ENCODE results near the gene PRMT7. TPM values are rescaled to one million over a fixed set of nuclear protein-coding genes. Genes with fewer than 3 reads are reported as not detected.

The PRMT7 gene
- total RNA-seq, 1 experiment from 2014 or later: 51.7 TPM

Small RNA genes within 50 kb of the gene (small RNA-seq; reads per million reads assigned to genes)
- gene RNU4-30P (0 reads per million in 2 experiments), gene RNU6-1262P (0 reads per million in 2 experiments)

Other genes with a start within 250 kb of the PRMT7 start
- gene NFATC3, start 225.6 kb upstream of the PRMT7 start, total RNA-seq (2014; rRNA removed; shearing (Covaris generic)): 29.5 and 31.3 TPM in 2 replicates
- 0.27 TPM in 1 of 2 replicates, not detected in the other for gene ESRP2, start 74.9 kb upstream of the PRMT7 start, total RNA-seq (2014; rRNA removed; shearing (Covaris generic))
- 7.5 and 7.6 TPM in 2 replicates for gene PLA2G15, start 65.6 kb upstream of the PRMT7 start, total RNA-seq (2014; rRNA removed; shearing (Covaris generic))
- gene SLC7A6, start 46.5 kb upstream of the PRMT7 start, total RNA-seq (2014; rRNA removed; shearing (Covaris generic)): 21.5 and 22.1 TPM in 2 replicates
- gene SLC7A6OS, start 73 bp upstream of the PRMT7 start, total RNA-seq (2014; rRNA removed; shearing (Covaris generic)): 18.2 and 21.0 TPM in 2 replicates
- 0.07 and 0.14 TPM in 2 replicates for gene SMPD3, start 137.5 kb downstream of the PRMT7 start, total RNA-seq (2014; rRNA removed; shearing (Covaris generic))
- 27.6 and 28.6 TPM in 2 replicates for gene ZFP90, start 228.3 kb downstream of the PRMT7 start, total RNA-seq (2014; rRNA removed; shearing (Covaris generic))

Data from NCI-H460 (cell line).